Tibial nerve (tissue), 3 donors: ENCODE results near the gene MAN2A2.

Experiments used
- POLR2A ChIP-seq, 2 donors: fragments of 450-650 bp; IDR thresholded peaks; one replicate each; pipeline ENCODE4 v1.6.1; 2017; ENCODE audit warnings: antibody characterized with exemption in 2 of 2, mild to moderate bottlenecking in 2 of 2, moderate library complexity in 2 of 2
- TF ChIP-seq, protein P1 (sequence below), 5 experiments: fragments of 200-600 bp in 3 of 5; fragments of 450-650 bp in 2 of 5; sonication (generic) in 3 of 5; IDR thresholded peaks; one replicate each; pipeline ENCODE4 v1.5.1; 2016 to 2019; ENCODE audit warnings: antibody characterized with exemption in 5 of 5, mild to moderate bottlenecking in 3 of 5, moderate library complexity in 2 of 5

DNA sequence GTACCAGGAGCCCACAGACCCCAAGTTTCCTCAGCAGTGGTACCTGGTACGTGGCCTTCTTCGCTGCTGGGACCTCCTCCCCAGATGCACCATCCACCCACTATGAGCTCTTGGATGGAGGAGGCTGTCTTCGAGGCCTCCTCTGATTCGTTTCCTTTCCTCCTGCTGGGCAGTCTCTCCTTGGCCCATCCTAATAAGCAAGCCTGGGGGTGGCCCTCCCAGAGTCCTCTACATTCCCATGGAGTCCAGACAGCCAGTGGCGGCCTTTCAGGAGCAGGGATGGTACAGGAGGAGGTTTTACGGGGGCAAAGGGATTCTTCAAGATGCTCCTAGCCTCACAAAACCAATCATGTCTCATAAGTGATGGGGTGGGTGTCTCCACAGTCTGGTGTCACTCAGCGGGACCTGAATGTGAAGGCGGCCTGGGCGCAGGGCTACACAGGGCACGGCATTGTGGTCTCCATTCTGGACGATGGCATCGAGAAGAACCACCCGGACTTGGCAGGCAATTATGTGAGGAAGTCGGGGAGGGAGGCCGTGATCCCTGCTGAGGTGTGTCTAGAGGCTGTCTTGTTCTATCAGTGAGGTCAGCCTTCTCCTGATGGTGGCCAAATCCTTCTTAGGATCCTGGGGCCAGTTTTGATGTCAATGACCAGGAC lies 26.5 kb upstream of the MAN2A2 start:
- TF ChIP-seq, protein P1, sequence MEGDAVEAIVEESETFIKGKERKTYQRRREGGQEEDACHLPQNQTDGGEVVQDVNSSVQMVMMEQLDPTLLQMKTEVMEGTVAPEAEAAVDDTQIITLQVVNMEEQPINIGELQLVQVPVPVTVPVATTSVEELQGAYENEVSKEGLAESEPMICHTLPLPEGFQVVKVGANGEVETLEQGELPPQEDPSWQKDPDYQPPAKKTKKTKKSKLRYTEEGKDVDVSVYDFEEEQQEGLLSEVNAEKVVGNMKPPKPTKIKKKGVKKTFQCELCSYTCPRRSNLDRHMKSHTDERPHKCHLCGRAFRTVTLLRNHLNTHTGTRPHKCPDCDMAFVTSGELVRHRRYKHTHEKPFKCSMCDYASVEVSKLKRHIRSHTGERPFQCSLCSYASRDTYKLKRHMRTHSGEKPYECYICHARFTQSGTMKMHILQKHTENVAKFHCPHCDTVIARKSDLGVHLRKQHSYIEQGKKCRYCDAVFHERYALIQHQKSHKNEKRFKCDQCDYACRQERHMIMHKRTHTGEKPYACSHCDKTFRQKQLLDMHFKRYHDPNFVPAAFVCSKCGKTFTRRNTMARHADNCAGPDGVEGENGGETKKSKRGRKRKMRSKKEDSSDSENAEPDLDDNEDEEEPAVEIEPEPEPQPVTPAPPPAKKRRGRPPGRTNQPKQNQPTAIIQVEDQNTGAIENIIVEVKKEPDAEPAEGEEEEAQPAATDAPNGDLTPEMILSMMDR (IDR thresholded peaks at IDR 0.05), result no peak
- TF ChIP-seq POLR2A (IDR thresholded peaks at IDR 0.05), result no peak
